Breast epithelium (tissue), 4 donors: ENCODE results near the gene ZNF267. TPM values are rescaled to one million over a fixed set of nuclear protein-coding genes. Genes with fewer than 3 reads are reported as not detected.
"Not testable (repeated sequence)": the region's sequence is repeated elsewhere in the genome, so short reads cannot be mapped to it uniquely, and the experiment has no call there.

ENCODE experiments used
- DNase-seq, 2 donors: peaks; one replicate each; pipeline ENCODE4 v3.0.0-alpha.2; 2019; ENCODE audit warnings: low spot score in 2 of 2
- H3K27ac ChIP-seq, 2 donors: fragments of 200-600 bp; sonication (generic) in 1 of 2; one replicate each; pipeline ENCODE4 v1.5.1; 2016 to 2019; ENCODE audit warnings: mild to moderate bottlenecking in 1 of 2
- H3K27me3 ChIP-seq, 2 donors: fragments of 200-600 bp; sonication (generic) in 1 of 2; one replicate each; pipeline versions ENCODE4 v1.5.1 to v1.6.0; 2017 to 2019; ENCODE audit warnings: control low read depth in 1 of 2, mild to moderate bottlenecking in 1 of 2
- H3K36me3 ChIP-seq: fragments of 200-600 bp; one replicate; pipeline ENCODE4 v1.5.1; 2019
- H3K4me1 ChIP-seq, 2 donors: fragments of 200-600 bp; sonication (generic); one replicate each; pipeline ENCODE4 v1.5.1; 2016 to 2019; ENCODE audit warnings: control low read depth in 1 of 2
- H3K4me3 ChIP-seq, 3 donors: fragments of 200-600 bp; sonication (generic); 1 replicate in 2 of 3; 2 replicates in 1 of 3; pipeline ENCODE4 v1.5.1; 2016 to 2019; ENCODE audit warnings: mild to moderate bottlenecking in 3 of 3, moderate library complexity in 2 of 3
- H3K9me3 ChIP-seq, 2 donors: fragments of 200-600 bp; sonication (generic) in 1 of 2; one replicate each; pipeline ENCODE4 v1.5.1; 2016 to 2019; ENCODE audit warnings: control low read depth in 1 of 2
- POLR2A ChIP-seq: fragments of 450-650 bp; IDR thresholded peaks from one replicate; pipeline ENCODE4 v1.6.1; 2016; ENCODE audit warnings: antibody characterized with exemption, mild to moderate bottlenecking, moderate library complexity
- POLR2AphosphoS5 ChIP-seq, 3 donors: sonication (generic); formaldehyde crosslinking; IDR thresholded peaks; one replicate each; pipeline ENCODE4 v1.6.1; 2017; ENCODE audit warnings: antibody characterized with exemption in 3 of 3
- intact Hi-C: fragments of 100-400 bp; cut with DNase I; formaldehyde crosslinking; loops from one replicate; pipeline ENCODE4 v1.15.1; 2023; ENCODE audit warnings: low total_unique reads
- total RNA-seq, 3 donors: library from RNA; depleted of rRNA; stranded (reverse); fragments of >200 nt; gene quantifications; one replicate each; pipeline ENCODE4 v1.1.0, GENCODE V29; 2016
- TF ChIP-seq, protein P1 (sequence below), 3 donors: fragments of 450-650 bp; IDR thresholded peaks; one replicate each; pipeline ENCODE4 v1.5.1; 2016 to 2017; ENCODE audit warnings: antibody characterized with exemption in 3 of 3, mild to moderate bottlenecking in 3 of 3, moderate library complexity in 3 of 3

ZNF267 gene
- total RNA-seq, result 10 to 100 TPM; 12.8 to 24.9 (median 13.8) TPM

DNA sequence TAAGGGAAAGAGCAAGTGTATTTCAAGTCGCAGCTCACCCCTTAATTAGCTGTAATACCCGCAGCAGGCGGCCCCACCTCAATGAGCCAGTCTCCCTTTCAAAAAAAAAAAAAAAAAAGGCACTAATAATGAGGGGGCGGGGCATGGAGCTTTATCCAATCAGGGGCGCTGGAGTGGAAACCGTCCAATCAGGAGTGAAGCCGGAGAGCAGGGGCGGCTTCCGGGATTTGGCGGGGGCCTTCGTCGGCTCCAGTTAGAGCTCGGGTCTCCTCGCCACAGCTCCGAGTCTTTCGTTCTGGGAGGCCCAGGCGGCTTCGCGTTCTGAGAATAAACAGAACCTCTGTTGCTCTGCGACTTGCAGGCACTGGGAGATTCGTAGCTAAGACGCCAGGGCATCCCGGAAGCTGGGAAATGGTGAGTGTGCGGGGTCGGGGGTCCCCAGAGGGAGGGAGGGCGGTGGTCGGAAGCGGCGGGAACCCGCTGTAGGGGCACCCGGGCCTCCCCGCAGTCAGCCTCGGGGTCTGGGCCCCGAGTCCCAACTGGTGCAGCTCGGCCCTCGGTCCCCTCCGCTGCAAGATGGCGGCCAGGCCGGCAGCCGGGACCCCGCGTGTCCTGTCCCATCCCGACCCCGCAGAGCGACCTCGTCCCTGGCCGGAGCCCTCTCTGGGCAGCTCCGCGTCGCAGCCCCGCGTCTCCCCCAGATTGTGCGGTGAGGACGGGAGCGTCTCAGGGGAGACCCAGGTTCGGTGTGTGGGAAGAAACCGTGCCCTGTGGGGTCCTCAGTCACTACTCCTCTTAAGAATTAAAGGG, at the start of gene ZNF267:
ZNF267 (plus strand) TSS at position 252 of the 810 bp plus-strand sequence; CDS start at position 412, 160 bp downstream.
- TF ChIP-seq, protein P1, sequence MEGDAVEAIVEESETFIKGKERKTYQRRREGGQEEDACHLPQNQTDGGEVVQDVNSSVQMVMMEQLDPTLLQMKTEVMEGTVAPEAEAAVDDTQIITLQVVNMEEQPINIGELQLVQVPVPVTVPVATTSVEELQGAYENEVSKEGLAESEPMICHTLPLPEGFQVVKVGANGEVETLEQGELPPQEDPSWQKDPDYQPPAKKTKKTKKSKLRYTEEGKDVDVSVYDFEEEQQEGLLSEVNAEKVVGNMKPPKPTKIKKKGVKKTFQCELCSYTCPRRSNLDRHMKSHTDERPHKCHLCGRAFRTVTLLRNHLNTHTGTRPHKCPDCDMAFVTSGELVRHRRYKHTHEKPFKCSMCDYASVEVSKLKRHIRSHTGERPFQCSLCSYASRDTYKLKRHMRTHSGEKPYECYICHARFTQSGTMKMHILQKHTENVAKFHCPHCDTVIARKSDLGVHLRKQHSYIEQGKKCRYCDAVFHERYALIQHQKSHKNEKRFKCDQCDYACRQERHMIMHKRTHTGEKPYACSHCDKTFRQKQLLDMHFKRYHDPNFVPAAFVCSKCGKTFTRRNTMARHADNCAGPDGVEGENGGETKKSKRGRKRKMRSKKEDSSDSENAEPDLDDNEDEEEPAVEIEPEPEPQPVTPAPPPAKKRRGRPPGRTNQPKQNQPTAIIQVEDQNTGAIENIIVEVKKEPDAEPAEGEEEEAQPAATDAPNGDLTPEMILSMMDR (IDR thresholded peaks at IDR 0.05), result no peak
- peak; percentile 75 for TF ChIP-seq POLR2A
- peak; percentile 68 to 87 (median 73) for TF ChIP-seq POLR2AphosphoS5 (IDR thresholded peaks at IDR 0.05)
- H3K4me1 ChIP-seq, result peaks cover 5 to 24% of the 10 kb centered on the region in 2 donors
- H3K27ac ChIP-seq, result peak within 1 kb of the TSS; percentile 93 to 96
- no peaks in the 10 kb centered on the region for H3K36me3 ChIP-seq
- H3K9me3 ChIP-seq, result no peaks in the 10 kb centered on the region
- H3K4me3 ChIP-seq, result peak within 1 kb of the TSS; percentile 72 to 99 (median 99)
- no peaks in the 10 kb centered on the region for H3K27me3 ChIP-seq
- intact Hi-C loops, result no loop called here
- DNase-seq, result peak; percentile 94 to 97

DNA sequence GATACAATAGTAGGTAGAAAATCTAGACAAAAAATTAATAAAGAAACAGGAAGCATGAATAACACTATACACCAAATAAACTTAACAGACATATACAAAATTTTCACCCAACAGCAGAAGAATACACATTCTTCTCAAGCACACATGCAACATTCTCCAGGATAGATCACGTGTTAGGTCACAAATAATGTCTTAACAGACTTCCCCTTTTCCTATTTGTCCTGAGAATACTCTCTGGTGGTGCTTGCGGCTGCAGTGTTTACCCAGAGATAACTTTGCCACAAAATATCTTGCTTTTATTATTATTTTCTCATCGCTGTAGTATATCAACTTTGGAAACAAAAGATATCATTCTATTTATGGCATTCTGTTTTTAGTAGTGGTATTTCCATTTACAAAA, 40.6 kb upstream of the ZNF267 start:
- Histone ChIP-seq H3K27me3 (no peaks in the 10 kb centered on the region), H3K36me3 (no peaks in the 10 kb centered on the region), H3K27ac (no peak overlapping the region), H3K4me3 (no peak overlapping the region), H3K4me1 (no peaks in the 10 kb centered on the region), H3K9me3 (peaks cover 0 to 16% of the 10 kb centered on the region in 2 donors)
- no peak for TF ChIP-seq POLR2AphosphoS5 (IDR thresholded peaks at IDR 0.05)
- TF ChIP-seq POLR2A, result no peak
- TF ChIP-seq, protein P1 (IDR thresholded peaks at IDR 0.05), result no peak
- intact Hi-C loops, result no loop called here
- no peak for DNase-seq

DNA sequence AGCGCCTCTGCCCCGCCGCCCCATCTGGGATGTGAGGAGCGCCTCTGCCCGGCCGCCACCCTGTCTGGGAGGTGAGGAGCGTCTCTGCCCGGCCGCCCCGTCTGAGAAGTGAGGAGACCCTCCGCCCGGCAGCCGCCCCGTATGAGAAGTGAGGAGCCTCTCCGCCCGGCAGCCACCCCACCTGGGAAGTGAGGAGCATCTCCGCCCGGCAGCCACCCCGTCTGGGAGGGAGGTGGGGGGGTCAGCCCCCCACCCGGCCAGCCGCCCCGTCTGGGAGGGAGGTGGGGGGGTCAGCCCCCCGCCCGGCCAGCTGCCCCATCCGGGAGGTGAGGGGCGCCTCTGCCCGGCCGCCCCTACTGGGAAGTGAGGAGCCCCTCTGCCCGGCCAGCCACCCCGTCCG, 37.2 kb upstream of the ZNF267 start:
- H3K27me3 ChIP-seq, H3K4me3 ChIP-seq, H3K27ac ChIP-seq, H3K4me1 ChIP-seq, intact Hi-C loops, H3K36me3 ChIP-seq, DNase-seq: not testable (repeated sequence)
- H3K9me3 ChIP-seq, result peaks cover 0 to 20% of the 10 kb centered on the region in 2 donors

DNA sequence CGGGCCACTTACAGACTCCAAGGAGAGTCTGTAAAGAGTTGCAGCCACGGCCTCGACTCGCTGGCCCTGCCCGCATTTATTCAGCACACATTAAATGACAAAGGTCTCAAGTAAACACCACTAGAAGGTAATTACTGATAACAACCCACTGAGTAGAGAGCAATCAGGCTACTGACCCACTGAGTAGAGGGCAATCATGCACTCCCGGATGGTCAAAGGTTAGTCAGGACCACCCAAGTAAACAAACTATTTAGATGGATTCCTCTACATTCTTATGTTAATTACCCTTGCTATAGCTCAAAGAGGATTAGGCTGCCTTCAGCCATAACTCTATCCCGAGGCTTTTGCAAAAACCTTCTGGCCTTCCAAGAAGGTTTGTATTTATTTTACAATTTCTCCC, 30.7 kb upstream of the ZNF267 start:
- no peak for DNase-seq
- Histone ChIP-seq H3K36me3 (no peaks in the 10 kb centered on the region), H3K4me1 (no peaks in the 10 kb centered on the region), H3K9me3 (peaks cover 4 to 28% of the 10 kb centered on the region in 2 donors), H3K27me3 (no peaks in the 10 kb centered on the region), H3K4me3 (no peak overlapping the region), H3K27ac (no peak overlapping the region)
- intact Hi-C loops, result no loop called here
- TF ChIP-seq, protein P1 (IDR thresholded peaks at IDR 0.05), result no peak
- TF ChIP-seq POLR2AphosphoS5 (IDR thresholded peaks at IDR 0.05), result no peak
- TF ChIP-seq POLR2A, result no peak

DNA sequence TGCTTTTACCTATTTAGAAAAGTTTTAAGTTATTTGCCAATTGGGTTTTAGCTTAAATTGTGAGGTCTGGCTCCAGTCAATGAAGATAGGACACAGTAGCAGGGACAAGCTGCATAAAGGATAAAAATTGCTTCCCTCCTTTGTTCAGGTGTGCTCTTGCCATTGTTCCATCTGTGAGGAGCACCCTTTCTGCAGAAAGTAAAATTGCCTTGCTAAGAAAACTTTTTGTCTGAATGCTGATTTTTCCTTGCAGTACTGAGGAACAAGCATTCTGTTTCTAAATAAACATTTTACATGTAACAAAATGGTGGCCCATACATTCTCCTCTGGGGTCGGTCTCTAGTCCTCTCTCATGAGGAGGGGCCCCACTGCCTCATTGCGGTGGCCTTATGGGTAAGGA, 25.0 kb upstream of the ZNF267 start:
- H3K4me3 ChIP-seq, H3K4me1 ChIP-seq, intact Hi-C loops, DNase-seq, H3K27ac ChIP-seq, H3K36me3 ChIP-seq, H3K27me3 ChIP-seq: not testable (repeated sequence)
- H3K9me3 ChIP-seq, result peaks cover 22 to 32% of the 10 kb centered on the region in 2 donors

DNA sequence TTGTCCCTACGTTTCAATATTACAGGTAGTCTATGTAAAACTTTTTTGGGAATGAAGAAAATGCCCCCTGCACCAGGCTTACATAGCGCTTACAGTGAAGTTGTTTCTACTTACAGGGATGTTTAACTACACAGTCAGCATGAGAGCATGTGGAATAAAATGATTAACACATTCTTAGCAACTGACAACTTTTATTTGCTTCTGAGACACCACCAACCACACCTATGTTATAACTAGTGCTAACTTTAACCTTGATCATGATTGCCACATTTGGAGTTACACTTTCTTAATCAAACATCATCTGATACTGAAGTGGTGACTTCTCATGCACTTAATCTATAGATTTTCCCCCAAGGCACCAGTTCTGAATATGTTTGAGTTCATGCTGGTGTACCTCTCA, 20.3 kb upstream of the ZNF267 start:
- DNase-seq, result no peak
- Histone ChIP-seq H3K36me3 (no peaks in the 10 kb centered on the region), H3K4me3 (no peak overlapping the region), H3K9me3 (peaks cover 14 to 17% of the 10 kb centered on the region in 2 donors), H3K27me3 (no peaks in the 10 kb centered on the region), H3K4me1 (no peaks in the 10 kb centered on the region), H3K27ac (no peak overlapping the region)
- intact Hi-C loops, result no loop called here
- TF ChIP-seq, protein P1 (IDR thresholded peaks at IDR 0.05), result no peak
- TF ChIP-seq POLR2AphosphoS5 (IDR thresholded peaks at IDR 0.05), result no peak
- no peak for TF ChIP-seq POLR2A
